WTC11 (cell line): ENCODE measurements around the gene PNPLA8. TPM values are rescaled to one million over a fixed set of nuclear protein-coding genes. Genes with fewer than 3 reads are reported as not detected.

Experiments used
- ATAC-seq: fragments of 200-7000 bp; cut with Tn5 transposase; 2 replicates; pipeline ENCODE4 v1.10.0; 2021; ENCODE audit warnings: mild to moderate bottlenecking, moderate library complexity
- CTCF ChIA-PET: fragments of 300-600 bp; sonication (Branson Sonifier 250); formaldehyde crosslinking; loops from one replicate; lab custom pipeline; 2021; ENCODE audit warnings: antibody characterized with exemption; lab: Charles Lee
- POLR2A ChIA-PET: fragments of 350-600 bp; sonication (Branson Sonifier 250); formaldehyde crosslinking; loops from one replicate; lab custom pipeline; 2021; ENCODE audit warnings: antibody characterized with exemption; lab: Charles Lee
- DNase-seq: peaks from one replicate; pipeline ENCODE4 v3.0.0; 2021; ENCODE audit warnings: low spot score
- H3K27ac Mint-ChIP-seq: 2 replicates; pipeline ENCODE4 v1.8.0; 2021; ENCODE audit warnings: mixed read lengths
- H3K27me3 Mint-ChIP-seq: 2 replicates; pipeline ENCODE4 v1.8.0; 2021; ENCODE audit warnings: low read depth, mild to moderate bottlenecking, moderate library complexity, mixed read lengths
- H3K36me3 Mint-ChIP-seq: 2 replicates; pipeline ENCODE4 v1.8.0; 2021; ENCODE audit warnings: mixed read lengths
- H3K4me1 Mint-ChIP-seq: 2 replicates; pipeline ENCODE4 v1.8.0; 2022; ENCODE audit warnings: mixed read lengths
- H3K4me3 Mint-ChIP-seq: 2 replicates; pipeline ENCODE4 v1.8.0; 2021; ENCODE audit warnings: mild to moderate bottlenecking, moderate library complexity, mixed read lengths
- H3K9me3 Mint-ChIP-seq: 2 replicates; pipeline ENCODE4 v1.8.0; 2021; ENCODE audit warnings: mixed read lengths
- ATF1 ChIP-seq: sonication (generic); formaldehyde crosslinking; IDR thresholded peaks from 2 replicates; pipeline ENCODE4 v1.8.1; 2023; ENCODE audit warnings: mild to moderate bottlenecking, moderate library complexity, missing genetic modification reagents
- EMX1 ChIP-seq: fragments of 250-450 bp; sonication (Bioruptor Pico); IDR thresholded peaks from 2 replicates; pipeline ENCODE4 v1.8.0; 2021; ENCODE audit warnings: mild to moderate bottlenecking
- FOXK1 ChIP-seq: sonication (generic); formaldehyde crosslinking; IDR thresholded peaks from 2 replicates; pipeline ENCODE4 v1.8.0; 2022; ENCODE audit warnings: mild to moderate bottlenecking, moderate library complexity, missing genetic modification reagents
- GABPB1 ChIP-seq: sonication (generic); formaldehyde crosslinking; IDR thresholded peaks from 2 replicates; pipeline ENCODE4 v1.8.1; 2023; ENCODE audit warnings: mild to moderate bottlenecking, missing genetic modification reagents
- KAT7 ChIP-seq: sonication (generic); formaldehyde crosslinking; IDR thresholded peaks from 2 replicates; pipeline ENCODE4 v1.8.1; 2023; ENCODE audit warnings: missing genetic modification reagents, mild to moderate bottlenecking, borderline replicate concordance
- NR2C2 ChIP-seq: sonication (generic); formaldehyde crosslinking; IDR thresholded peaks from 2 replicates; pipeline ENCODE4 v1.8.0; 2022; ENCODE audit warnings: mild to moderate bottlenecking, missing genetic modification reagents
- NR3C1 ChIP-seq: sonication (generic); formaldehyde crosslinking; conservative IDR thresholded peaks from 2 replicates; pipeline ENCODE4 v1.8.1; 2023; ENCODE audit warnings: low read depth, mild to moderate bottlenecking, missing genetic modification reagents
- SOX15 ChIP-seq: fragments of 250-450 bp; sonication (Bioruptor Pico); IDR thresholded peaks from 2 replicates; pipeline ENCODE4 v1.9.0; 2021; ENCODE audit warnings: mild to moderate bottlenecking
- TEAD1 ChIP-seq: sonication (generic); formaldehyde crosslinking; IDR thresholded peaks from 2 replicates; pipeline ENCODE4 v1.8.0; 2022; ENCODE audit warnings: mild to moderate bottlenecking, missing genetic modification reagents
- TEAD4 ChIP-seq: sonication (generic); formaldehyde crosslinking; IDR thresholded peaks from 2 replicates; pipeline ENCODE4 v1.8.0; 2022; ENCODE audit warnings: mild to moderate bottlenecking, missing genetic modification reagents
- ZBTB21 ChIP-seq: sonication (generic); formaldehyde crosslinking; IDR thresholded peaks from 2 replicates; pipeline ENCODE4 v1.8.1; 2023; ENCODE audit warnings: mild to moderate bottlenecking, missing genetic modification reagents, borderline replicate concordance
- ZNF219 ChIP-seq: sonication (generic); formaldehyde crosslinking; IDR thresholded peaks from 2 replicates; pipeline ENCODE4 v1.8.0; 2023; ENCODE audit warnings: missing genetic modification reagents, mild to moderate bottlenecking, borderline replicate concordance
- total RNA-seq: library from RNA; stranded (reverse); gene quantifications from 3 replicates; pipeline ENCODE4 v1.2.3, GENCODE V29; 2021
- TF ChIP-seq, protein P1 (sequence below): sonication (generic); formaldehyde crosslinking; conservative IDR thresholded peaks from 2 replicates; pipeline ENCODE4 v1.8.1; 2022; ENCODE audit warnings: mild to moderate bottlenecking, missing genetic modification reagents
- TF ChIP-seq, protein P2 (sequence below): sonication (generic); formaldehyde crosslinking; IDR thresholded peaks from 2 replicates; pipeline ENCODE4 v1.8.0; 2022; ENCODE audit warnings: mild to moderate bottlenecking, missing genetic modification reagents
- TF ChIP-seq, protein P3 (sequence below): sonication (generic); formaldehyde crosslinking; IDR thresholded peaks from 2 replicates; pipeline ENCODE4 v1.8.0; 2023; ENCODE audit warnings: mild to moderate bottlenecking, missing genetic modification reagents
- TF ChIP-seq, protein P4 (sequence below): sonication (generic); formaldehyde crosslinking; IDR thresholded peaks from 2 replicates; pipeline ENCODE4 v1.8.1; 2022; ENCODE audit warnings: low read depth, missing genetic modification reagents, borderline replicate concordance
- TF ChIP-seq, protein P5 (sequence below): sonication (generic); formaldehyde crosslinking; IDR thresholded peaks from 2 replicates; pipeline ENCODE4 v1.8.1; 2023; ENCODE audit warnings: mild to moderate bottlenecking, moderate library complexity, missing genetic modification reagents
- TF ChIP-seq, protein P6 (sequence below): fragments of 250-450 bp; sonication (Bioruptor Pico); IDR thresholded peaks from 2 replicates; pipeline ENCODE4 v1.9.0; 2021; ENCODE audit warnings: mild to moderate bottlenecking
- TF ChIP-seq, protein P7 (sequence below): sonication (generic); formaldehyde crosslinking; IDR thresholded peaks from 2 replicates; pipeline ENCODE4 v1.8.0; 2023; ENCODE audit warnings: missing genetic modification reagents

Gene PNPLA8
- total RNA-seq, 1 experiment from 2014 or later: 12.4 TPM

DNA sequence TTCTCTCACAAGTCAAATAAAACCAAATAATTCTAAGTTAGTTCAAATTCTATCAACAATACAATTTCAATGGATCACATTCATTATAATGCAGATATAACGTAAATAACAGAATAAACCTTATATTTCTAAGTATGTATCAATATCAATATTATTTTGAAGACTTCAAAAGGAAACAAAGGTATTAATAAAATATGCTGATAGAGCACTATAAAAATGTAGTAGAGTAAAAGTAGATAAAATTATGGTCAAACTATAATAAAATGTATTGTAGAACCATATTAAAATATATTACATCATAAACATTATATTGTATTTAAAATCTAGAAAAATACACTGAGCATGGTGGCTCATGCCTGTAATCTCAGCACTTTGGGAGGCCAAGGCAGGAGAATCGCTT is 46.2 kb downstream of the PNPLA8 start:
- ChIA-PET POLR2A (no interaction called here), CTCF (interaction anchor here (2.0 kb wide), 1 partner anchor 17 kb away, joined by 8 read pairs; no protein-coding TSS in a partner anchor)
- Mint-ChIP-seq H3K36me3 (no peaks in the 10 kb centered on the region), H3K4me3 (no peak overlapping the region), H3K9me3 (no peaks in the 10 kb centered on the region), H3K27me3 (no peaks in the 10 kb centered on the region), H3K4me1 (peaks cover 7% of the 10 kb centered on the region; the same call in 1 of the 2 replicates), H3K27ac (no peak overlapping the region)
- DNase-seq (no peak), ATAC-seq (no peak)
- TF ChIP-seq, protein P1, sequence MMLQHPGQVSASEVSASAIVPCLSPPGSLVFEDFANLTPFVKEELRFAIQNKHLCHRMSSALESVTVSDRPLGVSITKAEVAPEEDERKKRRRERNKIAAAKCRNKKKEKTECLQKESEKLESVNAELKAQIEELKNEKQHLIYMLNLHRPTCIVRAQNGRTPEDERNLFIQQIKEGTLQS (CRISPR knock-in tag): no peak

DNA sequence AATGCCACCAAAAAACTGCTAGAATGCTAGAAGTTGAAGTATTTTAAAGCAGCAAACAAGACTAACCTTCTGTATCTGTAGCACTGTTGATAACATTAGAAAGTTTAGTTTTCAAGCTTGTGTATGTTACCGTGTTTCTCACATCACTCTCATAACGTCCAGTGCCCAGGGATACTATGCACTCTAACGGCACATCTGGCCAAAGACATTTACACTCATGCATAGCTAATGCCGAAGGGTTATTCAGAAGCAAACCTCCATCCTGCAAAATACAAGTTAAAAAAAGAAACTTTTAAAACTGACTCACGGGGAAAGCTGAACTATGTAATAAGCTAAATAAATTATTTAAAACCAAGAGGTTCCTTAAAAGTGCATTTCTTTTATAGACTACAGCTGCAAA is 46.8 kb downstream of the PNPLA8 start:
- DNase-seq (no peak), ATAC-seq (no peak)
- Mint-ChIP-seq H3K27ac (no peak overlapping the region), H3K4me1 (peaks cover 7% of the 10 kb centered on the region; the same call in 1 of the 2 replicates), H3K4me3 (no peak overlapping the region), H3K36me3 (no peaks in the 10 kb centered on the region), H3K9me3 (no peaks in the 10 kb centered on the region), H3K27me3 (no peaks in the 10 kb centered on the region)
- TF ChIP-seq KAT7 (CRISPR knock-in tag) (no peak), TEAD4 (CRISPR knock-in tag) (no peak), ZNF219 (CRISPR knock-in tag) (no peak)
- TF ChIP-seq, protein P2, sequence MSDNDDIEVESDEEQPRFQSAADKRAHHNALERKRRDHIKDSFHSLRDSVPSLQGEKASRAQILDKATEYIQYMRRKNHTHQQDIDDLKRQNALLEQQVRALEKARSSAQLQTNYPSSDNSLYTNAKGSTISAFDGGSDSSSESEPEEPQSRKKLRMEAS (CRISPR knock-in tag): no peak
- TF ChIP-seq, protein P3, sequence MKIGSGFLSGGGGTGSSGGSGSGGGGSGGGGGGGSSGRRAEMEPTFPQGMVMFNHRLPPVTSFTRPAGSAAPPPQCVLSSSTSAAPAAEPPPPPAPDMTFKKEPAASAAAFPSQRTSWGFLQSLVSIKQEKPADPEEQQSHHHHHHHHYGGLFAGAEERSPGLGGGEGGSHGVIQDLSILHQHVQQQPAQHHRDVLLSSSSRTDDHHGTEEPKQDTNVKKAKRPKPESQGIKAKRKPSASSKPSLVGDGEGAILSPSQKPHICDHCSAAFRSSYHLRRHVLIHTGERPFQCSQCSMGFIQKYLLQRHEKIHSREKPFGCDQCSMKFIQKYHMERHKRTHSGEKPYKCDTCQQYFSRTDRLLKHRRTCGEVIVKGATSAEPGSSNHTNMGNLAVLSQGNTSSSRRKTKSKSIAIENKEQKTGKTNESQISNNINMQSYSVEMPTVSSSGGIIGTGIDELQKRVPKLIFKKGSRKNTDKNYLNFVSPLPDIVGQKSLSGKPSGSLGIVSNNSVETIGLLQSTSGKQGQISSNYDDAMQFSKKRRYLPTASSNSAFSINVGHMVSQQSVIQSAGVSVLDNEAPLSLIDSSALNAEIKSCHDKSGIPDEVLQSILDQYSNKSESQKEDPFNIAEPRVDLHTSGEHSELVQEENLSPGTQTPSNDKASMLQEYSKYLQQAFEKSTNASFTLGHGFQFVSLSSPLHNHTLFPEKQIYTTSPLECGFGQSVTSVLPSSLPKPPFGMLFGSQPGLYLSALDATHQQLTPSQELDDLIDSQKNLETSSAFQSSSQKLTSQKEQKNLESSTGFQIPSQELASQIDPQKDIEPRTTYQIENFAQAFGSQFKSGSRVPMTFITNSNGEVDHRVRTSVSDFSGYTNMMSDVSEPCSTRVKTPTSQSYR (CRISPR knock-in tag): no peak
- POLR2A ChIA-PET: no interaction called here
- CTCF ChIA-PET: interaction anchor here (2.0 kb wide), 1 partner anchor 18 kb away, joined by 8 read pairs; no protein-coding TSS in a partner anchor

DNA sequence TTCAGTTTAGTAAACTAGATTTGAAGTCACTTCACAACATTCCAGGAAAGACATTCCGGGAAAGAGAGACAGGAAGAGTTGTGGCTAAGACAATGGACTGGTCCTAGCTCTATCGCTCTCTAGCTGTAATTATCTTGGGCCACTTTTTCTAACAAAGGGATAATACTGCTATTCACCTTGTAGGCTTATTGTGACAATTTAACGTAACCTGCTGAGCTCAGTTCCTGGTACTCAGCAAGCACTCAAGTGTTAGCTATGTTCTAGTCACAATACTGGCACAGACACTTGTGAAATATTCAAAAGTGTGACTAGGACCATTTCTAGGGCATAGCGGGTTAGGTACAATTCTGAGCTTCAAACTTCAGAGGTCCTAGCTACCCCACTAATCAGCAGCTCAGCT is 57.7 kb downstream of the PNPLA8 start:
- H3K9me3 Mint-ChIP-seq: no peaks in the 10 kb centered on the region
- peaks cover 13% of the 10 kb centered on the region for H3K4me1 Mint-ChIP-seq
- H3K4me3 Mint-ChIP-seq: no peak overlapping the region
- POLR2A ChIA-PET: interaction anchor here (0.5 to 0.7 kb wide), 2 partner anchors 292 to 832 kb away, joined by 3 read pairs; no protein-coding TSS in a partner anchor
- peak; percentile 78 for ATAC-seq
- H3K36me3 Mint-ChIP-seq: no peaks in the 10 kb centered on the region
- no peak for DNase-seq
- TF ChIP-seq TEAD1 (no peak), NR2C2 (CRISPR knock-in tag) (no peak), ZBTB21 (CRISPR knock-in tag) (no peak), FOXK1 (CRISPR knock-in tag) (no peak), SOX15 (CRISPR knock-in tag) (no peak), GABPB1 (CRISPR knock-in tag) (no peak), EMX1 (no peak), ATF1 (CRISPR knock-in tag) (no peak), NR3C1 (CRISPR knock-in tag) (no peak)
- TF ChIP-seq, protein P4, sequence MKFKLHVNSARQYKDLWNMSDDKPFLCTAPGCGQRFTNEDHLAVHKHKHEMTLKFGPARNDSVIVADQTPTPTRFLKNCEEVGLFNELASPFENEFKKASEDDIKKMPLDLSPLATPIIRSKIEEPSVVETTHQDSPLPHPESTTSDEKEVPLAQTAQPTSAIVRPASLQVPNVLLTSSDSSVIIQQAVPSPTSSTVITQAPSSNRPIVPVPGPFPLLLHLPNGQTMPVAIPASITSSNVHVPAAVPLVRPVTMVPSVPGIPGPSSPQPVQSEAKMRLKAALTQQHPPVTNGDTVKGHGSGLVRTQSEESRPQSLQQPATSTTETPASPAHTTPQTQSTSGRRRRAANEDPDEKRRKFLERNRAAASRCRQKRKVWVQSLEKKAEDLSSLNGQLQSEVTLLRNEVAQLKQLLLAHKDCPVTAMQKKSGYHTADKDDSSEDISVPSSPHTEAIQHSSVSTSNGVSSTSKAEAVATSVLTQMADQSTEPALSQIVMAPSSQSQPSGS: no peak
- TF ChIP-seq, protein P5, sequence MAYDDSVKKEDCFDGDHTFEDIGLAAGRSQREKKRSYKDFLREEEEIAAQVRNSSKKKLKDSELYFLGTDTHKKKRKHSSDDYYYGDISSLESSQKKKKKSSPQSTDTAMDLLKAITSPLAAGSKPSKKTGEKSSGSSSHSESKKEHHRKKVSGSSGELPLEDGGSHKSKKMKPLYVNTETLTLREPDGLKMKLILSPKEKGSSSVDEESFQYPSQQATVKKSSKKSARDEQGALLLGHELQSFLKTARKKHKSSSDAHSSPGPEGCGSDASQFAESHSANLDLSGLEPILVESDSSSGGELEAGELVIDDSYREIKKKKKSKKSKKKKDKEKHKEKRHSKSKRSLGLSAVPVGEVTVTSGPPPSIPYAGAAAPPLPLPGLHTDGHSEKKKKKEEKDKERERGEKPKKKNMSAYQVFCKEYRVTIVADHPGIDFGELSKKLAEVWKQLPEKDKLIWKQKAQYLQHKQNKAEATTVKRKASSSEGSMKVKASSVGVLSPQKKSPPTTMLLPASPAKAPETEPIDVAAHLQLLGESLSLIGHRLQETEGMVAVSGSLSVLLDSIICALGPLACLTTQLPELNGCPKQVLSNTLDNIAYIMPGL: no peak
- TF ChIP-seq, protein P6, sequence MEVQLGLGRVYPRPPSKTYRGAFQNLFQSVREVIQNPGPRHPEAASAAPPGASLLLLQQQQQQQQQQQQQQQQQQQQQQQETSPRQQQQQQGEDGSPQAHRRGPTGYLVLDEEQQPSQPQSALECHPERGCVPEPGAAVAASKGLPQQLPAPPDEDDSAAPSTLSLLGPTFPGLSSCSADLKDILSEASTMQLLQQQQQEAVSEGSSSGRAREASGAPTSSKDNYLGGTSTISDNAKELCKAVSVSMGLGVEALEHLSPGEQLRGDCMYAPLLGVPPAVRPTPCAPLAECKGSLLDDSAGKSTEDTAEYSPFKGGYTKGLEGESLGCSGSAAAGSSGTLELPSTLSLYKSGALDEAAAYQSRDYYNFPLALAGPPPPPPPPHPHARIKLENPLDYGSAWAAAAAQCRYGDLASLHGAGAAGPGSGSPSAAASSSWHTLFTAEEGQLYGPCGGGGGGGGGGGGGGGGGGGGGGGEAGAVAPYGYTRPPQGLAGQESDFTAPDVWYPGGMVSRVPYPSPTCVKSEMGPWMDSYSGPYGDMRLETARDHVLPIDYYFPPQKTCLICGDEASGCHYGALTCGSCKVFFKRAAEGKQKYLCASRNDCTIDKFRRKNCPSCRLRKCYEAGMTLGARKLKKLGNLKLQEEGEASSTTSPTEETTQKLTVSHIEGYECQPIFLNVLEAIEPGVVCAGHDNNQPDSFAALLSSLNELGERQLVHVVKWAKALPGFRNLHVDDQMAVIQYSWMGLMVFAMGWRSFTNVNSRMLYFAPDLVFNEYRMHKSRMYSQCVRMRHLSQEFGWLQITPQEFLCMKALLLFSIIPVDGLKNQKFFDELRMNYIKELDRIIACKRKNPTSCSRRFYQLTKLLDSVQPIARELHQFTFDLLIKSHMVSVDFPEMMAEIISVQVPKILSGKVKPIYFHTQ (CRISPR knock-in tag): no peak
- TF ChIP-seq, protein P7, sequence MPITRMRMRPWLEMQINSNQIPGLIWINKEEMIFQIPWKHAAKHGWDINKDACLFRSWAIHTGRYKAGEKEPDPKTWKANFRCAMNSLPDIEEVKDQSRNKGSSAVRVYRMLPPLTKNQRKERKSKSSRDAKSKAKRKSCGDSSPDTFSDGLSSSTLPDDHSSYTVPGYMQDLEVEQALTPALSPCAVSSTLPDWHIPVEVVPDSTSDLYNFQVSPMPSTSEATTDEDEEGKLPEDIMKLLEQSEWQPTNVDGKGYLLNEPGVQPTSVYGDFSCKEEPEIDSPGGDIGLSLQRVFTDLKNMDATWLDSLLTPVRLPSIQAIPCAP (CRISPR knock-in tag): no peak
- TF ChIP-seq, protein P2 (CRISPR knock-in tag): no peak
- no peaks in the 10 kb centered on the region for H3K27me3 Mint-ChIP-seq
- CTCF ChIA-PET: interaction anchor here (1.1 to 2.4 kb wide), 7 partner anchors 8 to 451 kb away, joined by 3 to 15 read pairs (median 7); partner anchors contain the start of gene NRCAM
- no peak overlapping the region for H3K27ac Mint-ChIP-seq
